HEK293 (cell line): ENCODE data around the gene PLK1.

ENCODE experiments used
- CTCF ChIA-PET: fragments of 350-600 bp; formaldehyde crosslinking; extraction: SDS; loops from one replicate; lab custom pipeline; 2021; ENCODE audit warnings: antibody characterized with exemption; lab: Yijun Ruan, JAX
- POLR2A ChIA-PET: fragments of 300-600 bp; formaldehyde crosslinking; extraction: SDS; loops from one replicate; lab custom pipeline; 2020; ENCODE audit warnings: antibody characterized with exemption, inconsistent platforms; lab: Yijun Ruan, JAX
- H3K27ac ChIP-seq: fragments of 200-500 bp; sonication (Bioruptor generic); 2 replicates; pipeline ENCODE4 v1.5.1; 2014; ENCODE audit warnings: low read depth, low read length, control low read depth, inconsistent platforms; ENCODE audit errors: extremely low read depth
- H3K36me3 ChIP-seq, 2 experiments: fragments of 200-500 bp in 1 of 2; sonication (Bioruptor generic) in 1 of 2; 1 replicate in 1 of 2; 2 replicates in 1 of 2; pipeline ENCODE4 v1.5.1; 2014 to 2017; ENCODE audit warnings: inconsistent platforms in 2 of 2, low read length in 2 of 2; ENCODE audit not compliant: control insufficient read depth in 2 of 2, insufficient read depth in 1 of 2
- H3K4me1 ChIP-seq: fragments of 200-500 bp; sonication (Bioruptor generic); 2 replicates; pipeline ENCODE4 v1.5.1; 2014; ENCODE audit warnings: mild to moderate bottlenecking, low read length, inconsistent platforms; ENCODE audit not compliant: control insufficient read depth, insufficient read depth
- H3K4me3 ChIP-seq: 2 replicates; pipeline ENCODE4 v1.5.1; 2011; ENCODE audit warnings: low read depth, mild to moderate bottlenecking, control low read depth, low read length, moderate library complexity
- H3K9me3 ChIP-seq: fragments of 200-500 bp; sonication (Bioruptor generic); 2 replicates; pipeline ENCODE4 v1.5.1; 2014; ENCODE audit warnings: low read depth, low read length, inconsistent platforms; ENCODE audit not compliant: control insufficient read depth, insufficient read depth
- BCL11A ChIP-seq: fragments of 450-650 bp; formaldehyde crosslinking; IDR thresholded peaks from 2 replicates; pipeline ENCODE4 v1.5.1; 2016; ENCODE audit warnings: low read depth, missing biosample characterization, missing genetic modification characterization
- ELK4 ChIP-seq: IDR thresholded peaks from 2 replicates; pipeline ENCODE4 v1.6.1; 2011; ENCODE audit warnings: mild to moderate bottlenecking, low read depth, low read length, borderline replicate concordance
- KLF9 ChIP-seq: fragments of 450-650 bp; formaldehyde crosslinking; IDR thresholded peaks from 2 replicates; pipeline ENCODE4 v1.5.1; 2016; ENCODE audit warnings: missing biosample characterization, missing genetic modification characterization, low read depth
- SCRT1 ChIP-seq: fragments of 450-650 bp; formaldehyde crosslinking; IDR thresholded peaks from 2 replicates; pipeline ENCODE4 v1.5.1; 2016; ENCODE audit warnings: missing biosample characterization, missing genetic modification characterization, borderline replicate concordance
- ZNF2 ChIP-seq: fragments of 450-650 bp; formaldehyde crosslinking; IDR thresholded peaks from 2 replicates; pipeline ENCODE4 v1.5.1; 2016; ENCODE audit warnings: missing biosample characterization, missing genetic modification characterization
- ZNF292 ChIP-seq: fragments of 450-650 bp; formaldehyde crosslinking; IDR thresholded peaks from 2 replicates; pipeline ENCODE4 v1.5.1; 2016; ENCODE audit warnings: low read depth, missing biosample characterization, missing genetic modification characterization, borderline replicate concordance
- ZNF311 ChIP-seq: fragments of 450-650 bp; formaldehyde crosslinking; IDR thresholded peaks from 2 replicates; pipeline ENCODE4 v1.5.1; 2017; ENCODE audit warnings: missing biosample characterization, missing genetic modification characterization, borderline replicate concordance
- ZNF529 ChIP-seq: fragments of 450-650 bp; formaldehyde crosslinking; IDR thresholded peaks from 2 replicates; pipeline ENCODE4 v1.5.1; 2017; ENCODE audit warnings: missing genetic modification characterization, missing biosample characterization; ENCODE audit not compliant: insufficient replicate concordance
- ZNF664 ChIP-seq: fragments of 450-650 bp; formaldehyde crosslinking; IDR thresholded peaks from 2 replicates; pipeline ENCODE4 v1.5.1; 2016; ENCODE audit warnings: missing biosample characterization, missing genetic modification characterization
- ZNF747 ChIP-seq: fragments of 450-650 bp; formaldehyde crosslinking; IDR thresholded peaks from 2 replicates; pipeline ENCODE4 v1.5.1; 2016; ENCODE audit warnings: missing biosample characterization, missing genetic modification characterization
- ZSCAN30 ChIP-seq: fragments of 450-650 bp; IDR thresholded peaks from 2 replicates; pipeline ENCODE4 v1.5.1; 2018; ENCODE audit warnings: missing biosample characterization, mild to moderate bottlenecking, missing genetic modification characterization, moderate library complexity
- ZSCAN5A ChIP-seq: fragments of 450-650 bp; formaldehyde crosslinking; IDR thresholded peaks from 2 replicates; pipeline ENCODE4 v1.5.1; 2016; ENCODE audit warnings: missing biosample characterization, missing genetic modification characterization

PLK1 gene

GRCh38 chr16:23689442-23690187 lies 10.9 kb downstream of the PLK1 start:
- Histone ChIP-seq H3K27ac (no peak overlapping the region), H3K4me1 (no peaks in the 10 kb centered on the region), H3K36me3 (peaks cover 40 to 75% of the 10 kb centered on the region in 2 experiments), H3K9me3 (no peaks in the 10 kb centered on the region), H3K4me3 (no peak overlapping the region)
- ChIA-PET CTCF (interaction anchor here (1.2 kb wide), 1 partner anchor 38 kb away, joined by 3 read pairs; no protein-coding TSS in a partner anchor), POLR2A (interaction anchor here (4.3 kb wide), 1 partner anchor 10 kb away, joined by 33 read pairs; the partner anchor contains the start of gene PLK1)
- TF ChIP-seq ZSCAN5A (tag by site-specific recombination), result no peak
- TF ChIP-seq ZNF529 (tag by site-specific recombination), result no peak
- TF ChIP-seq ZNF311 (tag by site-specific recombination), result no peak

GRCh38 chr16:23690771-23691482 lies 12.2 kb downstream of the PLK1 start:
- no peaks in the 10 kb centered on the region for H3K9me3 ChIP-seq
- H3K36me3 ChIP-seq, result peaks cover 27 to 65% of the 10 kb centered on the region in 2 experiments
- no peak for TF ChIP-seq ZNF292 (tag by site-specific recombination)
- no peak for TF ChIP-seq ELK4
- no peak for TF ChIP-seq BCL11A (tag by site-specific recombination)
- no peak for TF ChIP-seq ZNF2 (tag by site-specific recombination)
- peak; percentile 50; the same call in 1 of the 2 replicates for TF ChIP-seq SCRT1 (tag by site-specific recombination)
- TF ChIP-seq ZNF664, result no peak
- no peak for TF ChIP-seq ZSCAN30
- no peak overlapping the region for H3K27ac ChIP-seq
- no peak overlapping the region for H3K4me3 ChIP-seq
- ChIA-PET CTCF (no interaction called here), POLR2A (interaction anchor here (1.5 to 4.3 kb wide), 3 partner anchors 9 to 28 kb away, joined by 3 to 33 read pairs (median 7); partner anchors contain the start of gene PLK1)
- H3K4me1 ChIP-seq, result no peaks in the 10 kb centered on the region

GRCh38 chr16:23691483-23692189 lies 12.9 kb downstream of the PLK1 start:
- no peak for TF ChIP-seq ZNF747 (tag by site-specific recombination)
- TF ChIP-seq KLF9 (tag by site-specific recombination), result peak; percentile 53
- POLR2A ChIA-PET, result interaction anchor here (1.3 to 4.3 kb wide), 4 partner anchors 8 to 27 kb away, joined by 3 to 33 read pairs (median 6); partner anchors contain the start of gene PLK1
- no peak overlapping the region for H3K4me3 ChIP-seq
- CTCF ChIA-PET, result no interaction called here
- H3K36me3 ChIP-seq, result peaks cover 20 to 59% of the 10 kb centered on the region in 2 experiments
- no peaks in the 10 kb centered on the region for H3K4me1 ChIP-seq
- H3K27ac ChIP-seq, result no peak overlapping the region
- H3K9me3 ChIP-seq, result no peaks in the 10 kb centered on the region
